NCI-H187 treated with DMSO at 0.1 percent for 48 hours (cell line): ENCODE data around the gene TNFRSF4.

Source experiments
- DNase-seq: peaks from one replicate; lab custom pipeline; 2025; lab: John Stamatoyannopoulos, UW

Gene TNFRSF4

DNA sequence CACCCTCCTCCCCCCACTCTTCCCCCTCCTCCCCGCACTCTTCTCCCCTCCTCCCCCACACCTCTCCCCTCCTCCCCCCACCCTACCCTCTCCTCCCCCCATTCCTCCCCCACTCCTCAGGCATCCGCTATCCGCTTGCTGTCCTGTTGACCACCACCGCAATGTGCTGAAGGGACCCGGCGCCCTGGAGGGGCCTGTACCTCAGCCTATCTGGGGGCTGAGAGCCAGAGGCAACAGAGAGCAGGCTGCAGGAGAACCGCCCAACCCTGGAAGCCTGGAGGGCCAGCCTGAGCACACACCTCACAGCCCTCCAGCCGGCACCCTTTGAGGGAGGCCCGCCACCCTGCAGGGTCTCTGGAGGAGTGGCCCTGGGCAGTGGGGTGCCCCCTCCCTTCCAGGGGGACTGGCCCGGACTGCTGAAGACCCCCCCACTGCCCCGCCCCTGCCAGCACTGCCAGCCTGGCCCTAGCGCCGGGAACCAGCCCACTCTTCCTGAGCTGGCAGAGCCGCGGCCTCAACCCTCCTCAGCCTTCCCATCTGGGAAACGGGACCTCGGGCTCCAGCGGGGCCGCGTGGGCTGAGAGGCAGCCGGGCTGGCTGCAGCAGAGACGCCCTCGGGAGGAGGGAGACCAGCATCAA, 31.3 kb upstream of the TNFRSF4 start:
- no peak for DNase-seq

DNA sequence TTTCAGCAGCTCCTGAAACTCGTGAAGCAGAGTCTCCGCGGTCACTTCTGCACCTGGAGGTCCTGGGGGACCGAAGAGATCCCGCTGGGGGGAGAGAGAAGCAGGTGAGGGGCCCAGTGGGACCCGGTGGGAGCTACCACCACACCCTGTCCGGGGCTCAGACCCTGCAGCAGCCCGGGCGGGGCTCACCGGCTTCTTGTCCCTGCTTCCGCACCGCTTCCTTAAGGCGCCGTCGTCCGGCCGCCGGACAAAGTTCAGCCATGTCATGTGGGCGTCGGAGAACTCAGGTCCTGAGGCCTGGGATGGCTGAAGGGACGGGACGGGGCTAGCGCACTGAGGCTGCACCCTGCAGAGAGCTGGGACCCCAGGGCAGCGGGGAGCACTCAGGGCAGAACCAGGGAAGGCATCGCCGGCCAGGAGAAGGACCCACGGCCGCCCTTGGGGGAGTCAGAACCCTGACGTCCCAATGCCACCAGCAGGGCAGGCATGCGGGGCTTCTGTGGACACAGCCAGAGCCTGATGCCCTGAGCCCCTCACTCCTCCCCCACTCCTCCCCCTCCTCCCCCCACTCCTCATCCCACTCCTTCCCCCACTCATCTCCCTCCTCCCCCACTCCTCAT, 30.3 kb upstream of the TNFRSF4 start:
- DNase-seq: no peak

DNA sequence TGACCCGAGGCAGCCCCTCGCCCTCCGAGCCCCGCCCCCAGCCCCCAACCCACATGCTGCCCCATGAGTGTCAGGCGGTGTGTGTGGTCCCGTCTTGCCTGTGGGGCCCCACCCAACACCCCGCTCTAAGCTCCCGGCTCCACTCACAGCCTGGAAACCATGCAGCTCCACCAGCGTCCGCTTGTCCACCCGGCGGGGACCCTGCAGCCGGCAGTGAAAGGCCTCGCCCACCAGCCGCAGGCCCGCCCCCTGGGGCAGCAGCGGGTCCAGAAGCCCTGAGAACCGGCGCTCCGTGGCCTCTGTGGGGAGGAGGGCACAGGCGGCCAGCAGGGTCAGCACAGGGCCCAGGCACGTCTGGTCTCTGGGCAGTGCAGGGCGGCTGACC, 29.8 kb upstream of the TNFRSF4 start:
- DNase-seq: no peak

DNA sequence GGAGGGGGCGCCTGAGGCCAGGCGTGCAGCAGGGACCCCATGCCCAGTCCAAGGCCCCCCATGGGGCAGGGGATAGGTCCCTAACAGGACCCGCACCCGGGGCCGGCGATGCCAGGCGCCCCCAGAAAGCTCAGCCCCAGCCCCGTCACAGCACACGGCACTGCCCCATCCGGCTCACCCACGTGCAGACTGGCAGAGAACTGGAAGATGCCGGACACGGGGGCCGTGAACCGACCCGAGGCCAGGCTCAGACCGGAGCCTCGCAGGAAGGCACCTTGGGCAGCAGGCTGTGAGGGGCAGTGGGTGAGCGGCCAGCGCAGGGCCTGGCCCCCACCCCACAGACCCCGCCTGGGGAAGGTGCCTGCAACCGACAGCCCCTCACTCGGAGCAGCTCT, 29.3 kb upstream of the TNFRSF4 start:
- DNase-seq: no peak

DNA sequence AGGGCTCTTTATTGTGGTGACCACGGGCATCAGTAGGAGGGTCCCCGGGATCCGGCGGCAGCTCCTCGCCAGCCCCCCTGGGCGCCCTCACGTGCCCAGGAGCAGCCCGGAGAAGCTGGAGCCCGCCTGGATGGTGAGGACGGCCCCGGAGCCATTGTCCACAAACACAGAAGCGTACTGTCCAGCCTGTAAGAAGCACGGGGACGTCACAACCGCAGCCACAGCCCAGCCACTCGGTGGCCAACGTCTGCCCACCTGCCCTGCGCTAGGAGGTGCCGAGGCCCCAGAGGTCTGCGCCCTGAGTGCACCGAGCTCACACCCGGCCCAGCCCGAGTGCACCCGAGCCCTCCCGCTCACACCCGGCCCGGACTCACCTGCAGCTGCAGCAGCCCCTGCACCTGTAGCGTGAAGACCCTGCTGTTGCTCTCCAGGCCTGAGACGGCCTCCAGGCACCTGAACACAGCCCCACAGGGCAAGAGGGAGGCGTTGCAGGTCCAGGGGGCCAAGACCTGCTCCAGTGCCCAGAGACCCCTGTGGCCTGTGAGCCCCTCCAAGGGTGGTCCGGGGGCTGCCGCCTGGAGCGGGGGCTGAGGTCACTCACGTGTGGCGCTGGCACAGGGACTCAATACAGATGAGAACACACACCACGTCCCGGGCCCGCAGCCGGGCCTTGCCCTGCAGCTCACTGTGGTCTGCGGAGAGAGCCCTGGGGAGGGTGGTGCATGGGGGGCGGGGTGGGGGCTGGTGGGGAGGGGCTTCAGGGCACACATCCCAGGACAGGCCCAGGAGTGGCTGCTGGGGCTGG, 28.7 kb upstream of the TNFRSF4 start:
- no peak for DNase-seq

DNA sequence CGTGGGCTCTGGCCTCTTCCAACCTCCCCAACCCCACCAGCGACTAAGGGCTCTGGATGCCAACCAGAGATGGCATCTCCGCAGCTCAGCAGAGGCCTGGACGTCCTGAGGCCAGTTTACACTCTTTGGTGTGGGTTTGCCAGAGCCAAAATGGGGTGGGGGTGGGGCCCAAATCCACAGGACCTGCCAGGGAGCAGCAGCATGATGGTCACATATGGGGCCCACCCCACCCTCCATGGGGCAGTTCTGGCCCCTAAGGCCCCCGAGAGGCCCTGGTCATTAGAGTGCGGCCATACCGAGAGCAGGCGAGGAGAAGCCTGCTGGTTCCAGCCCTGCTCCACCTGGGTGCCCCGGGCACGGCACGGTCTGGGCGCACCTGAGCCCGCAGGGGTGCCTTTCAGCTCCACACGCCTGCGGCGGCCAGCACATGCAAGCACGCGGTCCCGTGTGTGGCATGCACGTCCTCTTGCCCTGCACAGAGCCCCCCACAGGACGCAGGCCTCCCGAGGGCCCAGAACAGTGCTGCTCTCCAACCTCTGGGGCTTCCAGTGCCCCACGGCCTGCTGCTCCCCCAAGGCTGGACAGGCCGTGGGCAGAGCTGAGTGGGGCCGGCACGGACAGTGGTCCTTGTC, 27.8 kb upstream of the TNFRSF4 start:
- no peak for DNase-seq

DNA sequence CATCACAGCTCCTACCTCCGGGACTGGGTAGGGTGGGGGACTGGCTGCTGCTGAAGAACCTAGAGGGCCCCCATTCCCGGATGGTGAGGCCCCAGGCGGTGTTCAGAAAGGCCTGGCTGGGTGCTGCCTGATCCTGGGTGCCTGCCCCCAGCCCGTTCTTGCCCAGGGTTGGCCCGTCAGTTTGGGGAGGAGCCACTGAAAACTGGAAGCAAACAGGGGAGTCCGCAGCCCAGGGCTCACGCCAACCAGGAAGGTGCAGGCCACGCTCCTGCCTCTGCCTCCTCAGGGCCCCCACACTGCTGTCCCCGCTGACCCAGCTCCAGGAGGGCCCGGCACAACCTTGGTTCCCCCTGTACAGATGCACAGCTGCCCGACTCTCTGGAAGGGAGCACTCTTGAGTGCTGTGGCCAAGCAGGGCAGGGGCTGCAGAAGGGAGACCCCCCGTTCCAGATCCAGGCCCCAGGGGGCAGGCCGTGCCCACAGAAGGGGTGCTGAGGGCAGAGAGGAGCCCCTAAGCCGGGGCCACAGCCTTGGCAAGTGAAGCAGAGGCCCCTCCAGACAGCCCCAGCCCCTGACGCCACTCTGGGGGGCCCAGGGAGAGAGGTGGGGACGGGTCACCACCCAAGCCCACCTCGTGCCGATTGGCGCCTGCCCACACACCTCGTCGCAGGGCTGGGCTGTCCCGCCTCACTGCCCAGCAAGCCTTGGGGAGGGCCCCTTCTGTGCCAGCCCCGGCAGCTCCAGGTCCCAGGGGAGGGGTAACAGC, 27.1 kb upstream of the TNFRSF4 start:
- DNase-seq: no peak

DNA sequence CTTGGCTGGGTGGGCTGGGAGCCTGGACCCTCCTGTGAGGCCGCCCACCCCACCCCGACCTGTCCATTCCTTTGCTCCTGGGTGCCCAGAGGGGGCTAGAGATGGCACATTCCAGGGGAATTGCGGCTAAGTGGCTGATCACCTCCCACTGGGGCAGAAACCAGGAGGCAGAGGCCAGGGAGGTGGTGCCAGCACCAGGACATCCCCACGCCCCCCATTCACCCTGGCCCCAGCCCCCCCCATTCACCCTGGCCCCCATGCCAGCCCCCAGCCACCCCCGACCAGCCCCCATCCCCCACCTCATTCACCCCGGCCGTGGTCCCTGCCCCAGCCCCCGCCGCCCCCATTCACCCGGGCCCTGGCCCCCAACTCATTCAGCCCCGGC, 26.4 kb upstream of the TNFRSF4 start:
- no peak for DNase-seq

DNA sequence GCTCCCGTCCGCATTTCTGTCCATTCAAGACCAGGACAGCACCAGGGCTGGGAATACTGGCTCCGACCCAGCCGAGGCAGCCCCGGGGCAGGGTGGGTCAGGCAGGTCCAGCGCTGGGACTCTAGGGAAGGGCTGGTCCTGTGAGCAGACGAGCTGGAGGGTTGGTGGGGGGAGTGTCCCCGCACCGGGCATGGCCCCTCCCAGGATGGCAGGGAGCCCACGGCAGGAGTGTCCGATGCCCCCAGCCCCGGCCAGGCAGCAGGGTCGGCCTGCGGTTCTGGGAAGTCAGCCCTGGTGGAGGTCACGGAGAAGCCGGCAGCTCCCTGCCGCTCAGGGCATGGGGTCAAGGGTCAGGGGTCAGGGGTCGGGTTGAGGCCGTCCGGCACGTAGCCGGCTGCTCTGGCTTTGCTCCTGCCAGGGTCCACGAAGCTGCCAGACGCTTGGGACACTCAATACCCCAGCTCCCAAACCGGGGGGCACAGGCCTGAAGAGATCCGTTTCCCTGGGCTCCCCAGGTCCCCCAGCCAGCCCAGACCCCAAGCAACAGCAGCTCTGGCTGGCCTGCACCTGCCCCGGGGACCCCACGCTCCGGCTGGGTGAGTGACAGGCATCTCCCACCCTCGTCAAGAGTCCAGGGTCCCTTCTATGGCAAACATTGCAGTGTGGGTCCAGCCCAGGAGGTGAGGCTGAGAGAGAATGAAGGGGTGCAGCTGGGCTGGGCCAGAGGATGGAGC, 25.8 kb upstream of the TNFRSF4 start:
- DNase-seq: no peak

DNA sequence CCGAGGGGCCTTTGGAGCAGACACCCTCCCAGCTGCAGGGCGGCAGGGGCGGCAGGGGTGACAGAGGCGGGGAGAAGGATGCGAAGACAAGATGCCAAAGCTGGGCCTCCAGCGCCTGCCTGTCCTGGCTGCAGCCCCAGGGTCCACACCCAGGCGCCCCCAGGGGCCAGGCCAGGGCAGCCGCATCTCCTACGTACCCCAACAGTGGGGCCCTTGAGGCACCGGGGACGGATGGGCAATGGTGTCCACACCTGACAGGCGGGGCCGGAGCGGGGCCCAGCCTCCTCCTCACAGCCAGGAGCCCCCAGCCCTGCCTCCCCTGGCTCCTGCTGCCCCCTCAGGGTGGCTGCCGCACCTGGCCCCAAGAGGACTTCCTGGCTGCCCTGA, 25.3 kb upstream of the TNFRSF4 start:
- DNase-seq: no peak

DNA sequence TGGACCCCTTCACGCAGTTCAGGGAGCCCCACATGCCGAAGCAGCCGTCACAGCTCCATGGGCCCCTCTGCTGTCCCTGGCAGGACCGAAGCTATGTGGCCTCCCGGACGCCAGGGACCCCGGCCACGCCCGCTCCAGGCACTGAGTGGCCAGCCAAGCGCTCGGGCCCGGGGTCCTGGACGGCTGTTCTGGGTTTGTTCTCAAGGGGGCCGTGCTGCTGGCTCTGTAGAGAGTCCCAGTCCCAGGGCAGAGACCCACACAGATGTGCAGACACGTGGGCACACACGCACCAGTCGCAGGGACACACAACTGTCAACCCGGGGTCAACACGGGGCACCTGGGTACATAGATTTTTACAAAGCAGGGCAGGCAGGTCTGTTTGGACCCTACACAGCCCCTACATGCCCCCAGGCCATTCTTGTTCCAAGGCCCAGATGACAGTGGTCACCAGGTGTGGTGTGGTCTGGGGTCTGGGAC, 24.8 kb upstream of the TNFRSF4 start:
- DNase-seq: no peak

DNA sequence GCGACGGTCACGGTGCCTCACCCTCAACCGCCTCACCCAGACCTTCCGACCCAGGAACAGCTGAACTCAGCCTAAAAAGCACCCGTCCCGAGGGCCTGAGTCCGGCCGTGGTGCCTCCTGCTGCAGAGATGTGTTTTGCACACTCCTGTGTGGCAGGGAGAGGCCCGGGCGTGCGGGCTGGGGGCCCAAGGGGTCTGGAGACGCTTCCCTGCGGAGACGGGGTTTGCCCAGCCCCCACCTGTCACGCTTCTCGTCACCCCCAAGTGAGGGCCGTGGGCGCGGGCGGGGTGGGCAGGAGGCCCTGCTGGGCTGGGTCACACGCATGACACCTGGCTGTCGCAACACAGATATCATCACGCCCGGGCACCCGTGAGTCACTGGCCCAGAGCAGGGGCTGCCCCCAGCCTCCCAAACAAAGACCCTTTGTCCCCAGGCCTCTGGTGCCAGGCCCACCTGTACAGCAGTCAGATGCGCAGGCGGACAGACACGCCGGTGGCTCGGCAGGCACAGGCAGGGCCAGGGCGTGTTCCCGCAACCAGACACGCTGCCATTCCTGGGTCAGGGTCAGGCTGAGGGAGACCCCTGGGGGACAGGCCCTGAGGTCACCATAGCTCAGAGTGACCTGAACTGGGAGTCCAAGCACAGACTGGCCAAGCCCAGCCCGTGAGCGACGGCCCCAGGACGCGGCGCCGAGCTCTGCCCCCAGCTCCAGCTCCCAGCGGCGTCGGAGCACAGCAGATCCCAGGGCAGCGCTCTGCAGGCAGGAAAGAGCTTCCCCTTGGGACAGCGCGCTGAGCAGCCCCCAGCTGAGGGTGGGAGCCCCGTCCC, 24.1 kb upstream of the TNFRSF4 start:
- no peak for DNase-seq

DNA sequence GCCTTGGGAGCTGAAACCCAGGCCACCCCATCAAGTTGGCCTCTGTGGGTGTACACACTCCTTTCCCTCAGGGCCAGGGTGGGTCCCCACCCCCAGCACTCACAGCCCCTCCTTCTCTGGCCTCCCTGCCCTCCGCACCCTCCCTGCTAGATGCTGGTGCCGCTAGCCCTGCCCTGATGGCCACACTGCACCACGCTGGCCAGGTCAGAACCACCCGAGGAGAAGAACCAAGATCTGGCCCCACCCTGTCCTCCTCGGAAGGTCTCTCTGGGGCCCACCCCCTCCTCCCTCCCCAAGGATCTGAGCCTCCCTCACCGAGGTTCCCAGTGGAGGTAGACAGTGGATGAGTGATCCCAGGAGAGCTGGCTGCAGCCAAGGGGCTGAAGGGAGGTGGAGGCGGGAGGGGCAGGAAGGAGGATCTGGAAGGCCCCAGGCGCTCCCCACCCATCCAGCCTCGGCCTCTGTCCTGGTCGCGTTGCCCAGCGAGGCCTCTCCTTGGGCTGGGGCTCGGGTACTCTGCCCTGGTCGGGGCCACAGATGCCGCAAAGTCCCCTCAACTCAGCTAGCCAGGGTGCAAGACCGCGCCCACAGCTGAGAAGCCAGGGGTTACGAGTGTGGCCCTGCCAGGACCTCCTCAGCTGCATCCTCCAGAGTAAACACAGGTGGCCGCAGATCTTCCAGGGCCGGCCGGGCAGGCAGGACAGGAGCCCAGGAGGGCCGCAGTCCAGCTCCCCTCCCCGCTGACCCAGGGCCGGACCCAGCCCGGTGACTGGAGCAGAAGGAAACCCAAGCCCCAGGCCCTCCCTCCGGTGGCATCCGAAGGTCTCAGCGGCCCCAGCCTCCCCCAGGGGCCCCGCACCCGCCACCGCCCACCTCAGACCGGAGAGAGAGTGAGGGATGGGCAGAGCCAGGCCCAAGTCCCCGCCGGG, 23.3 kb upstream of the TNFRSF4 start:
- DNase-seq: no peak

DNA sequence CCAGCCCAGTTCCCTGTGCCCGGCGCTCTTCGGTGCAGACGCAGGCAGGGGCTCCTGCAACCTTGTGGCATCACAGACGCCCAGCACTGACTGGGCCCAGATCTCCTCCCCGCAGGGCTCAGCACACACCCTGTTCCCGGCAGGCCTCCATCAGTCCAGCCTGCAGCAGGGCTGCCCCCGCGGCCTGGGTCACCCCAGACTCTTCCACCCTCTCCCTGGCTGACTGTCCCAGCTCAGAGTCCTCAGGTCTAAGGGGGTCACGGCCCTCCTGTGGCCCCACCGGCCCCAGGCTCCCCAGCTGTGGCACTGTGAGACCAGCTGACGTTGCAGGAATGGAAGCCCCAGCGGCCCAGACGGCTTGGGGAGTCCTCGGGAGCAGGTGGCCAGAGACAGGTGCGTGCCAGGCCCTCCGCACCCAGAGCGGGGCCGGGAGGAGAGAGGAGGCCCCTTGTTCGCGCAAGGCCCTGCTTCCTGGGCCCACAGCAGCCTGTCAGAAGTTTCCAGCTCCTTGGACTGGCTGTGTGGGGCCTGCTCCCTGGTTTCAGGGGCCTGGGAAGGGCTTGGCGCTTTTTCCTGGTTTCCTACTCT, 22.3 kb upstream of the TNFRSF4 start:
- DNase-seq: no peak

DNA sequence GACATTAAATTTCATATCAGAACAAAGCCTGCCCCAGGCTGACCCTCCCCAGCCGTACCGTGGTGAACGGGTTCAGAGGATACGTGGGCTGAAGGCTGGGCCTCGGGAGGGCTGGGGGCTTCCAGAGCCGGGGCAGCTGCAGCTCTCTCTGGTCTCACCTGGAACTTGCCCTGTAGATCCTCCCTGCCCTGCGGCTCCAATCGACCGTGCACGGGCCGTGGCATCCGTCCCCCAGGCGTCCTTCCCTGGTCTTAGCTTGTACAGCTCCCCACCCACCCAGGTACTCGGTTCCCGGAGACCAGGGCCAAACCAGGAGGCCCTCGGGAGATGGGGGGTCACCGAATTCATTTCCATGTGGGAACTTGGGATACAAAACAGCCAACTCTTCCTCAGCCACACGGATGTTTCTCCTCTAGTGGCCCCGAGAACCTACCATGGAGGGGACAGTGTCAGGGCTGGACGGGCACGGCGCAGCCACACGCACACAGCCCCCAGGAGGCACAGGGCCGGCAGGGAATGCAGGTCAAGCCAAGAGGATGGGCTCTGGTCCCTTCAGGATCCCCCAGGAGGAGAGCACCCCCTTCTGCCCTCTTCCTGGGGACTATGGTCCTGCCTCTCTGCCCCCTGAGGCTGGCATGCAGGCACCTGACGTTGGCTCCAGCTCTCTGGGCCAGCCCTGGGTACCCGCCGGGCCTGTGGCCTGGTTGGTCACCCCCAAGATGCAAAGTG, 21.2 kb upstream of the TNFRSF4 start:
- no peak for DNase-seq

DNA sequence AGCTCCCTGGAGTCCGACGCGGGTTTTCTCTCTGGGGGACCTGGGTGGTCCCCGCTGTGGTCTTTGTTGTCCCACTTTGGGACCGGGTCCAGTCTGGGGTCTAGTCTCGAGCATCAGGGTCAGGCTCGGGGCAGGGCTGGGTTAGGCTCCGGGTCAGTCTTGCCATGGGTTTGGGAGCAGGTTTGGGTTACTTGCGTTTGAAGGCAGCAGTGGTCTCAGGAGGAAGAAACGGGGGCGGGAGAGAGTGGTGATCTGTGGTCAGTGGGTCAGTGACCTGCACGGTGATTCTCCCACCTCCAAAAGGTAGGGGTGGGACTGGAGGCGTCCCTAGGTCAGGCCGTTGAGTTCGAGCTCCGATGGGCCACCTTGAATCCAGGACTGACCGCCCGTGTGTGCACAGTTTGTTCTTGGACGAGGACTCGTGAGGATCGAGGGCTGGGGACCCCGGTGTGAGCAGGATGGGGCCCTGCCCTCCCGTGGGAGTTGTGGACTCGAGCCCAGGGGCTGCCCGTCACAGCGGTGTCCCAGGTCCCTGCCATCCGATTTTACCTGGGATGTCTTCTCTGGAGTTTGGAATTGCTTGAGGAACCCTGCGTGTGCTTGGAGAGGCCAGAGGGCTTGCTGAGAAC, 20.3 kb upstream of the TNFRSF4 start:
- no peak for DNase-seq

DNA sequence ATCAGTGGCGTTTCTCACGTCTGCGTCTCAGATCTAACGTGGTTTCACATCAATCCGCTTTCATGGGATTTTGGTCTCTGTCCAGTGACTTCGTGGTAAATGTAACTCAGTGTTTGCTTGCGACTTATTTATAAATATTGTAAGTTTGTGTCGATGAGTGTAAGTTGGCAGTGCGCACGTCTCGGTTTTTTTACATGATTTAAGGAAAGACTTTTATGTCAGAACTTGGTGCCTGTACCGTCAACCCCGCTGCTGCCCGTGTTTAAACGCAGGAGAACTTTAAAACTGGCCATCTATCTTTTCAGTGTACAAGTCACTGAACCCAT, 19.6 kb upstream of the TNFRSF4 start:
- DNase-seq: no peak
